Spleen (tissue), 7 donors: ENCODE data around the gene SLC12A6.

ENCODE experiments used
- CTCF ChIP-seq, 11 experiments: fragments of 200-600 bp in 7 of 11; fragments of 450-650 bp in 4 of 11; sonication (generic) in 4 of 11; IDR thresholded peaks in 8 of 11; conservative IDR thresholded peaks in 3 of 11; 1 replicate in 7 of 11; 2 replicates in 4 of 11; pipeline versions ENCODE4 v1.4.0 to v1.8.0; 2016 to 2021; ENCODE audit warnings: antibody characterized with exemption in 11 of 11, inconsistent platforms in 4 of 11, mild to moderate bottlenecking in 1 of 11
- POLR2A ChIP-seq, 3 donors: fragments of 450-650 bp; IDR thresholded peaks; one replicate each; pipeline ENCODE4 v1.5.1; 2017; ENCODE audit warnings: antibody characterized with exemption in 3 of 3, mild to moderate bottlenecking in 1 of 3
- POLR2AphosphoS5 ChIP-seq, 3 donors: sonication (generic); formaldehyde crosslinking; IDR thresholded peaks; one replicate each; pipeline ENCODE4 v1.5.1; 2017; ENCODE audit warnings: antibody characterized with exemption in 3 of 3
- donor health status: DM: no; HTN: no; CAD: no; lungs with moderate emphysema.
- donor health status: DM: no; HTN: no; CAD: no.
- donor health status: DM: no; HTN: no; CAD: no.

GRCh38 chr15:34361278-34361677, 23.7 kb upstream of the SLC12A6 start:
- TF ChIP-seq POLR2A (IDR thresholded peaks at IDR 0.05) (no peak), CTCF (IDR thresholded peaks at IDR 0.05 in 8 of 11, conservative IDR thresholded peaks at IDR 0.05 in 3 of 11) (no peak), POLR2AphosphoS5 (IDR thresholded peaks at IDR 0.05) (no peak)
